ENCODE results near the gene AHNAK. TPM values are rescaled to one million over a fixed set of nuclear protein-coding genes. Genes with fewer than 3 reads are reported as not detected.

AHNAK gene
- total RNA-seq, 4 donors from 2014 or later: 1,348 to 2,181 (median 1,745) TPM

- no peak for ATAC-seq
- Histone ChIP-seq H3K27me3 (no peaks in the 10 kb centered on the region), H3K4me1 (peaks cover 0 to 47% (median 14%) of the 10 kb centered on the region in 3 donors), H3K36me3 (no peaks in the 10 kb centered on the region), H3K4me3 (no peak overlapping the region), H3K27ac (peak overlapping the region in 2 of 4 donors; percentile 79 to 85), H3K9me3 (no peaks in the 10 kb centered on the region)
- TF ChIP-seq POLR2AphosphoS5 (IDR thresholded peaks at IDR 0.05): no peak
- TF ChIP-seq CTCF (IDR thresholded peaks at IDR 0.05): no peak
- TF ChIP-seq EP300 (IDR thresholded peaks at IDR 0.05): no peak
- no peak for TF ChIP-seq POLR2A (IDR thresholded peaks at IDR 0.05)
- WGBS, 2 donors (ENCODE audit: low coverage in 1 of 2): 92 to 100% methylated on average over 3 to 9 of the region's 9 CpGs
These were observed 47.9 kb downstream of the AHNAK start for GRCh38 chr11:62498492-62499286.

GRCh38 chr11:62498031-62498430, 48.6 kb downstream of the AHNAK start:
- H3K27me3 ChIP-seq: no peaks in the 10 kb centered on the region
- no peak for TF ChIP-seq POLR2AphosphoS5 (IDR thresholded peaks at IDR 0.05)
- TF ChIP-seq POLR2A (IDR thresholded peaks at IDR 0.05): no peak
- no peak for TF ChIP-seq CTCF (IDR thresholded peaks at IDR 0.05)
- no peak for TF ChIP-seq EP300 (IDR thresholded peaks at IDR 0.05)
- H3K36me3 ChIP-seq: no peaks in the 10 kb centered on the region
- no peaks in the 10 kb centered on the region for H3K9me3 ChIP-seq
- H3K4me3 ChIP-seq: no peak overlapping the region
- peaks cover 0 to 40% (median 14%) of the 10 kb centered on the region in 3 donors for H3K4me1 ChIP-seq
- 76 to 92% methylated on average over 3 to 4 of the region's 4 CpGs for WGBS, 2 donors (ENCODE audit: low coverage in 1 of 2)
- H3K27ac ChIP-seq: no peak overlapping the region
- ATAC-seq: no peak

GRCh38 chr11:62497132-62497801, 49.3 kb downstream of the AHNAK start:
- Histone ChIP-seq H3K9me3 (no peaks in the 10 kb centered on the region), H3K36me3 (no peaks in the 10 kb centered on the region), H3K4me1 (peaks cover 0 to 33% (median 13%) of the 10 kb centered on the region in 3 donors), H3K27ac (peak overlapping the region in 1 of 4 donors; percentile 12), H3K27me3 (no peaks in the 10 kb centered on the region), H3K4me3 (no peak overlapping the region)
- no peak for TF ChIP-seq POLR2AphosphoS5 (IDR thresholded peaks at IDR 0.05)
- TF ChIP-seq EP300 (IDR thresholded peaks at IDR 0.05): no peak
- peak in 2 of 4 experiments; percentile 16 to 28 for TF ChIP-seq CTCF (IDR thresholded peaks at IDR 0.05)
- no peak for TF ChIP-seq POLR2A (IDR thresholded peaks at IDR 0.05)
- 51 to 82% methylated on average over 6 to 7 of the region's 7 CpGs for WGBS, 2 donors (ENCODE audit: low coverage in 1 of 2)
- ATAC-seq: peak; percentile 29

- no peak overlapping the region for H3K27ac ChIP-seq
- 88 to 100% methylated on average over 1 to 4 of the region's 6 CpGs for WGBS, 2 donors (ENCODE audit: low coverage in 1 of 2)
These were observed 49.9 kb downstream of the AHNAK start for GRCh38 chr11:62496676-62497075.

More at GRCh38 chr11:62496676-62497075, 49.9 kb downstream of the AHNAK start:
- no peaks in the 10 kb centered on the region for H3K36me3 ChIP-seq
- no peak overlapping the region for H3K4me3 ChIP-seq
- TF ChIP-seq EP300 (IDR thresholded peaks at IDR 0.05) (no peak), CTCF (IDR thresholded peaks at IDR 0.05) (no peak), POLR2AphosphoS5 (IDR thresholded peaks at IDR 0.05) (no peak)
- peaks cover 0 to 27% (median 7%) of the 10 kb centered on the region in 3 donors for H3K4me1 ChIP-seq
- H3K27me3 ChIP-seq: no peaks in the 10 kb centered on the region
- no peak for ATAC-seq
- no peaks in the 10 kb centered on the region for H3K9me3 ChIP-seq

Data from gastroesophageal sphincter (tissue), 4 donors.